Keratinocyte (primary cell): ENCODE measurements around the gene TOLLIP. TPM values are rescaled to one million over a fixed set of nuclear protein-coding genes. Genes with fewer than 3 reads are reported as not detected.

Experiments
- DNase-seq: peaks from one replicate; pipeline ENCODE4 v3.0.0-alpha.2; 2011; ENCODE audit warnings: low read depth, missing footprints, low spot score
- FAIRE-seq: peaks from 2 replicates; lab custom pipeline; 2011; peaks lifted over from hg19 to GRCh38; lab: Jason Lieb, UNC
- H2AFZ ChIP-seq: 2 replicates; pipeline ENCODE4 v1.6.0; 2012; ENCODE audit warnings: low read length, control low read depth, inconsistent platforms; ENCODE audit not compliant: control insufficient read depth
- H3K27ac ChIP-seq: 2 replicates; pipeline ENCODE4 v1.5.1; 2011; ENCODE audit warnings: low read length; ENCODE audit not compliant: control insufficient read depth, insufficient read depth
- H3K27me3 ChIP-seq: 3 replicates; pipeline ENCODE4 v1.6.0; 2011; ENCODE audit warnings: low read length; ENCODE audit not compliant: control insufficient read depth, insufficient read depth; ENCODE audit errors: extremely low read depth
- H3K36me3 ChIP-seq, 2 experiments: 2 replicates in 1 of 2; 3 replicates in 1 of 2; pipeline ENCODE4 v1.5.1; 2011; ENCODE audit warnings: low read length in 2 of 2, mild to moderate bottlenecking in 1 of 2; ENCODE audit not compliant: control insufficient read depth in 2 of 2, insufficient read depth in 2 of 2; ENCODE audit errors: extremely low read depth in 1 of 2
- H3K4me1 ChIP-seq: 3 replicates; pipeline ENCODE4 v1.5.1; 2011; ENCODE audit warnings: low read length; ENCODE audit not compliant: control insufficient read depth, insufficient read depth; ENCODE audit errors: extremely low read depth
- H3K4me2 ChIP-seq: 3 replicates; pipeline ENCODE4 v1.6.0; 2011; ENCODE audit warnings: low read depth, low read length; ENCODE audit not compliant: control insufficient read depth, insufficient read depth; ENCODE audit errors: extremely low read depth
- H3K4me3 ChIP-seq, 3 experiments: fragments of 200-600 bp in 1 of 3; sonication (generic) in 1 of 3; 2 replicates in 2 of 3; 3 replicates in 1 of 3; pipeline ENCODE4 v1.5.1; 2011 to 2016; ENCODE audit warnings: low read length in 3 of 3, mild to moderate bottlenecking in 3 of 3, control low read depth in 2 of 3, inconsistent platforms in 1 of 3, low read depth in 1 of 3, mixed read lengths in 1 of 3, mixed run types in 1 of 3, moderate library complexity in 1 of 3; ENCODE audit not compliant: control insufficient read depth in 2 of 3, insufficient read depth in 2 of 3; ENCODE audit errors: extremely low read depth in 1 of 3
- H3K79me2 ChIP-seq: 2 replicates; pipeline ENCODE4 v1.6.0; 2012; ENCODE audit warnings: low read length; ENCODE audit not compliant: control insufficient read depth, insufficient read depth
- H3K9ac ChIP-seq: 3 replicates; pipeline ENCODE4 v1.6.0; 2011; ENCODE audit warnings: low read length; ENCODE audit not compliant: control insufficient read depth, insufficient read depth; ENCODE audit errors: extremely low read depth
- H3K9me1 ChIP-seq: 3 replicates; pipeline ENCODE4 v1.6.0; 2011; ENCODE audit warnings: low read length; ENCODE audit not compliant: control insufficient read depth, insufficient read depth; ENCODE audit errors: extremely low read depth
- H3K9me3 ChIP-seq: 2 replicates; pipeline ENCODE4 v1.5.1; 2012; ENCODE audit warnings: low read depth, low read length; ENCODE audit not compliant: control insufficient read depth
- H4K20me1 ChIP-seq: 3 replicates; pipeline ENCODE4 v1.6.0; 2011; ENCODE audit warnings: low read length; ENCODE audit not compliant: control insufficient read depth, insufficient read depth; ENCODE audit errors: extremely low read depth
- EZH2 ChIP-seq: IDR thresholded peaks from one replicate; pipeline ENCODE4 v1.6.1; 2012; ENCODE audit warnings: inconsistent platforms, mild to moderate bottlenecking, low read length, moderate library complexity
- dilution Hi-C: fragments of 300-500 bp; cut with MboI; formaldehyde crosslinking; loops from one replicate; pipeline ENCODE4 v1.7.0; 2020; ENCODE audit warnings: low sequenced_read_pairs; ENCODE audit not compliant: extremely low pct_ligation_motif_present
- polyA plus RNA-seq, 5 experiments: library from polyadenylated mRNA; depleted of rRNA in 3 of 5; stranded (reverse) in 3 of 5; stranded (forward) in 1 of 5; unstranded in 1 of 5; fragments of >200 nt; gene quantifications; 1 replicate in 1 of 5; 2 replicates in 3 of 5; 3 replicates in 1 of 5; pipeline versions ENCODE4 v1.2.1 to v1.2.3, GENCODE V29; 2011 to 2012; ENCODE audit warnings: missing spikeins in 2 of 5, low read depth in 1 of 5, low replicate concordance in 1 of 5
- TF ChIP-seq, protein P1 (sequence below), 3 experiments: IDR thresholded peaks in 1 of 3; conservative IDR thresholded peaks in 1 of 3; optimal IDR thresholded peaks in 1 of 3; 2 replicates in 2 of 3; 3 replicates in 1 of 3; pipeline versions ENCODE3 to v1.5.1; 2011; ENCODE audit warnings: low read length in 3 of 3, mild to moderate bottlenecking in 3 of 3, moderate library complexity in 2 of 3, control low read depth in 1 of 3, inconsistent platforms in 1 of 3; ENCODE audit not compliant: insufficient read depth in 2 of 3; ENCODE audit errors: extremely low read depth in 1 of 3

TOLLIP gene
- polyA plus RNA-seq, 1 donor (not counting 4 experiments of a cell fraction or from before 2014, with no cell fraction given) = 40.2 TPM

DNA sequence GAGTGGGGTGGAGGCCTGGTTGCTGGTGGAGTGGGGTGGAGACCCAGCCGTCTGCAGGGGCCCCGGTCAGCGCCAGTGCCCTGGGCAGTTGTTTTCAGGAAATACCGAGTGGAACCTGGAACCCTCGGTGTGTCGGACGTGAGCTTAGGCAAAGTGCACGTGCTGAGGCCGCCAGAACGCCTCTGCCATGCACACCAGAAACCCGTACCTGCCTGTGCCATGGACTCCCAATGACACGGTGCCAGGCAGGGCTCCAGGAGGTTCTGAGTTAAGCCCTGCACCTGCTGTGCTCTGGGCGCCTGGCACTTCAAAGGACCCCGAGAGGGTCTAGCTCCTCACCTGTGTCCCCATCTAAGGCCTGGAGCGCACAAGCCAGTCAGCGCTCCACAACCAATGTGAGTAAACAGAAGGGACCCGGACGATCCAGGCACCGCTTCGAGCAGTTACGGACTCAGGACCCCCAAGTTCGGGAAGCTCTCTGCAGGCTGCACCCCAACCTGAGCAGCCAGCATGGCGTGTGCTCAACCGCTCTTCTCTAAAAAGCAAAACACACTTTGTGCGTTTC lies 12.3 kb downstream of the TOLLIP start:
- FAIRE-seq (no peak), DNase-seq (no peak)
- peaks cover 82% of the 10 kb centered on the region for H3K79me2 ChIP-seq
- H3K36me3 ChIP-seq = peaks cover 14 to 32% of the 10 kb centered on the region in 2 experiments
- dilution Hi-C loops = no loop called here
- H3K9ac ChIP-seq = no peak overlapping the region
- H2AFZ ChIP-seq = no peak overlapping the region
- peaks cover 18% of the 10 kb centered on the region for H3K4me1 ChIP-seq
- no peak overlapping the region for H3K27ac ChIP-seq
- H3K4me3 ChIP-seq = no peak overlapping the region
- no peak overlapping the region for H3K4me2 ChIP-seq
- TF ChIP-seq, protein P1, sequence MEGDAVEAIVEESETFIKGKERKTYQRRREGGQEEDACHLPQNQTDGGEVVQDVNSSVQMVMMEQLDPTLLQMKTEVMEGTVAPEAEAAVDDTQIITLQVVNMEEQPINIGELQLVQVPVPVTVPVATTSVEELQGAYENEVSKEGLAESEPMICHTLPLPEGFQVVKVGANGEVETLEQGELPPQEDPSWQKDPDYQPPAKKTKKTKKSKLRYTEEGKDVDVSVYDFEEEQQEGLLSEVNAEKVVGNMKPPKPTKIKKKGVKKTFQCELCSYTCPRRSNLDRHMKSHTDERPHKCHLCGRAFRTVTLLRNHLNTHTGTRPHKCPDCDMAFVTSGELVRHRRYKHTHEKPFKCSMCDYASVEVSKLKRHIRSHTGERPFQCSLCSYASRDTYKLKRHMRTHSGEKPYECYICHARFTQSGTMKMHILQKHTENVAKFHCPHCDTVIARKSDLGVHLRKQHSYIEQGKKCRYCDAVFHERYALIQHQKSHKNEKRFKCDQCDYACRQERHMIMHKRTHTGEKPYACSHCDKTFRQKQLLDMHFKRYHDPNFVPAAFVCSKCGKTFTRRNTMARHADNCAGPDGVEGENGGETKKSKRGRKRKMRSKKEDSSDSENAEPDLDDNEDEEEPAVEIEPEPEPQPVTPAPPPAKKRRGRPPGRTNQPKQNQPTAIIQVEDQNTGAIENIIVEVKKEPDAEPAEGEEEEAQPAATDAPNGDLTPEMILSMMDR (optimal IDR thresholded peaks at IDR 0.05 in 1 of 3, IDR thresholded peaks at IDR 0.05 in 1 of 3, conservative IDR thresholded peaks at IDR 0.05 in 1 of 3; ENCODE audit: extremely low read depth in 1 of 3, insufficient read depth in 2 of 3, low read length in 3 of 3) = no peak
- no peak for TF ChIP-seq EZH2
- H3K27me3 ChIP-seq = no peaks in the 10 kb centered on the region
- no peaks in the 10 kb centered on the region for H3K9me3 ChIP-seq
- H3K9me1 ChIP-seq = no peaks in the 10 kb centered on the region
- peaks cover 26% of the 10 kb centered on the region for H4K20me1 ChIP-seq

DNA sequence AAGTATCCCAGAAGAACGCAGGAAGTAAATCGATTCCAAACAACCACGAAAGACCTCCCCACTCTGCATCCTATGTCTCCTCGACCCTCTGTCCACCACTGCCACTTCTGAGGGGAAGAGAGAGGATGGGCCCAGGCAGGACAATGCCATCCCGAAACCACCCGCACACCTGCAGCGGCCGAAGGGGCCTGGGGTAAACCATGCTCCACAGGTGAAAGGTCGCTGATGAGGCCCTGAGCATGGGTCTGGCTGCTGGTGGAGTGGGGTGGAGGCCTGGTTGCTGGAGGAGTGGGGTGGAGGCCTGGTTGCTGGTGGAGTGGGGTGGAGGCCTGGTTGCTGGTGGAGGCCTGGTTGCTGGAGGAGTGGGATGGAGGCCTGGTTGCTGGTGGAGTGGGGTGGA lies 13.1 kb downstream of the TOLLIP start:
- H4K20me1 ChIP-seq = peaks cover 26% of the 10 kb centered on the region

More for the DNA sequence above, 13.1 kb downstream of the TOLLIP start:
- Histone ChIP-seq H3K79me2 (peaks cover 80% of the 10 kb centered on the region), H3K36me3 (peaks cover 14 to 32% of the 10 kb centered on the region in 2 experiments), H3K9me1 (no peaks in the 10 kb centered on the region), H3K4me3 (no peak overlapping the region), H3K4me1 (peaks cover 19% of the 10 kb centered on the region), H3K9me3 (no peaks in the 10 kb centered on the region), H3K27me3 (no peaks in the 10 kb centered on the region), H2AFZ (no peak overlapping the region), H3K4me2 (no peak overlapping the region), H3K27ac (no peak overlapping the region), H3K9ac (no peak overlapping the region)
- TF ChIP-seq EZH2 = no peak
- TF ChIP-seq, protein P1 (optimal IDR thresholded peaks at IDR 0.05 in 1 of 3, IDR thresholded peaks at IDR 0.05 in 1 of 3, conservative IDR thresholded peaks at IDR 0.05 in 1 of 3; ENCODE audit: extremely low read depth in 1 of 3, insufficient read depth in 2 of 3, low read length in 3 of 3) = no peak
- no peak for DNase-seq
- dilution Hi-C loops = no loop called here
- FAIRE-seq = no peak
